Activated CD8-positive, alpha-beta memory T cell treated with anti-CD3 and anti-CD28 coated beads, Interleukin-2, amount 50 U/mL, for 48 hours (primary cell): Measurements from ENCODE around the gene MPP4.
"Not testable (repeated sequence)": the region's sequence is repeated elsewhere in the genome, so short reads cannot be mapped to it uniquely, and the experiment has no call there.

Experiments
- DNase-seq: peaks from one replicate; pipeline ENCODE4 v3.0.0-alpha.2; 2020

The MPP4 gene

GRCh38 chr2:201673546-201673945 lies 24.9 kb downstream of the MPP4 start:
- no peak for DNase-seq

- not testable (repeated sequence) for DNase-seq
Observed at GRCh38 chr2:201671205-201671604, 27.2 kb downstream of the MPP4 start.

DNA sequence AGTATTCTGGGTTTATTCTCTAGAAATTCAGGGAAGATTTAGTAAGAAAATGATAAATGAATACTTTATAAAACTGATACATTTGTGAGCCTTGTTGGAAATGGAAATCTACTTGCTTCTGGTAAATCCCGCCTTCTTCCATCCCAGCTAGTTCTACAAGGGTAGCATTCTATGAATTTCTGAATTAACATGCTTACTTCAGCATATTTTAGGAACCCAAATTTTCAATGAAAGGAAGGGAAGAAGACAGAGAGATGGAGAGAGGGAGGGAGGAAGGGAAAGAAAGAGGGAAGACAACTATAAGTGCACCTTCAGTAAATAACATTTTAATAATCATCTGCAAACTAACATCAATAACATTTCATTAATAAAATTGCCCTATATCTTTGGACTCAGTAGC lies 28.6 kb downstream of the MPP4 start:
- DNase-seq = no peak

DNA sequence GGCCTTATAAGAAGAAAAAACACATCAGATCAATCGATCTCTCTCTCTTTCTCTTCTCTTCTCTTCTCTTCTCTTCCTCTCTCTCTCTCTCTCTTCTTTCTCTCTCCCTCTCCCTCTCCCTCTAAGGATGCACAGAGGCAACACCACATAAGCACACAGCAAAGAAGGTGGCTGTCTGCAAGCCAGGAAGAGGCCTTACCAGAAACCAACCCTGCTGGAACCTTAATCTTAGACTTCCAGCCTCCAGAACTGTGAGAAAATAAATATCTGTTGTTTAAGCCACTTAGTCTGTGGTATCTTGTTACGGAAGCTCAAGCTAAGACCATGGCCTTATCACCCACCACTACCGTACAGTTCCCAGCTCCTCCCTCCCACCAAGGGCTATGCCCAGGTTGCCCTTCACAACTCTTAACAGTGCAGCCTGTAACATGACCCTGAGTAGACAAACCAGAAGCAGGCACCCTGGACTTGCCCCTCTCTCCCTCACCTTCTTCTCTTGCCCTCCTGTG lies 30.0 kb downstream of the MPP4 start:
- DNase-seq = no peak

- DNase-seq = no peak
Observed at GRCh38 chr2:201664334-201664733, 34.1 kb downstream of the MPP4 start.

- no peak for DNase-seq
Observed at GRCh38 chr2:201661366-201661765, 37.1 kb downstream of the MPP4 start.

DNA sequence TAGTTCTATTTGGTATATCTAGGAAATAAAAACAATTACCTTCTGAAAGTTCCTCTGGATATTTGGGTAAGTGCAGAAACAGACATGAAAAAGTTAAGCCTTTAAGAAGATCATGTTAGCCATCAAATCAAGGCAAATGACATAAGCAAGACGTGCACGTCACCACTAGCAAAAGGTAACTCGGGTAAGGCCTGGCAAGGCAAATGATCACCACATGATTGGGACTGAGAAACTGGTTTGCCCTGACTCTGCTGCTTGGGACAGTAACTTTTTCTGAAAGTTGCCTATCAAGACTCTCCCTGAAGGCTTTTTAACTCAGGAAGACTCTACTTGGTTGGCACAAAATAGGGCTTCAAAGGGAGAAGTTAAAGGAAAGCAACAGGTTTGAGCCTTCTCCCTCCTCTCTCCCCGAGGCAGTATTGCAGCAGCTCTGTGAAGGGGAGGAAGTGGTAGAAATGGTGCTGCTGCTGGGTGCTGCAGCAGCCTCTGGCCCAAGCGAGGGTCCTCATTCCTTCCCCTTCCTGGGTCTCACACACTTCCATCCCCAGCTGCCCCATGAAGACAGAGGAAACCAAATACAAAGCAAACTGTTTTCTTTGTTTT lies 38.0 kb downstream of the MPP4 start:
- no peak for DNase-seq

DNA sequence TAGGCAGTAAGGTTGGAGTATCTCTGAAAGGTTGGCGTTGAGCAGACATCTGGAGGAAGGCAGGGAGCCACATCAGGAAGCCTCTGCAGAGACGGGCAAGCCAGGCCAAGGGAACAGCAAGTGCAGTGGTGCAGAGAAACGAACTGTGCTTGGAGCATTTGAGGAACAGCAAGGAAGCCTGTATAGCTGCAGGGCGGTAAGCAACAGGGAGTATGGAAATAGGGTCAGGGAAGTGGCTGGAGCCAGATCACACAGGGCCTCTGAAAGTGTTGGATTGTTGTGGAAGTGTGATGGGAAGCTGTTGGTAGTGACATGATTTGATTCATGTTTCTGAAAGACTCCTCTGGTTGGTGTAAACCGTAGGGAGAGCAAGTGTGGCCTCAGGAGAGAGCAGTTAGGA lies 41.7 kb downstream of the MPP4 start:
- no peak for DNase-seq

DNA sequence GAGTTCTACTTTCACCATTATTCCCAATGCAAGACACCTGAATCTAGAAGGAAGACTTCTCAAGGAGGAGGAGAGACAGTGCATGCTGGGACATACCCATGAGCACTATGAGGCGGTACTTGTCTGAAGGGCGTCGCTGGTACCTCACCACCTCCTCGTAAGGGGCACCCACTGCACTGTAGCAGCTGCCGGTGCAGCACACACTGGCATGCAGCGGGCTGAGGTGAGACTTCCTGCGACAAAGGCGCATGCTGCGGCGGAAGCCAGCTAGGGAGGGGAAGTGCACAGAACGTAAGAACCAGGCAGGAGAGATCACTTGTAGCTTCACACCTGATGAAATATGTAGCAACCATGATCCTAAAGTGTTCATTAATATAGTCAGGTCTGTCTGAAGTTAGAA lies 42.3 kb downstream of the MPP4 start:
- no peak for DNase-seq

DNA sequence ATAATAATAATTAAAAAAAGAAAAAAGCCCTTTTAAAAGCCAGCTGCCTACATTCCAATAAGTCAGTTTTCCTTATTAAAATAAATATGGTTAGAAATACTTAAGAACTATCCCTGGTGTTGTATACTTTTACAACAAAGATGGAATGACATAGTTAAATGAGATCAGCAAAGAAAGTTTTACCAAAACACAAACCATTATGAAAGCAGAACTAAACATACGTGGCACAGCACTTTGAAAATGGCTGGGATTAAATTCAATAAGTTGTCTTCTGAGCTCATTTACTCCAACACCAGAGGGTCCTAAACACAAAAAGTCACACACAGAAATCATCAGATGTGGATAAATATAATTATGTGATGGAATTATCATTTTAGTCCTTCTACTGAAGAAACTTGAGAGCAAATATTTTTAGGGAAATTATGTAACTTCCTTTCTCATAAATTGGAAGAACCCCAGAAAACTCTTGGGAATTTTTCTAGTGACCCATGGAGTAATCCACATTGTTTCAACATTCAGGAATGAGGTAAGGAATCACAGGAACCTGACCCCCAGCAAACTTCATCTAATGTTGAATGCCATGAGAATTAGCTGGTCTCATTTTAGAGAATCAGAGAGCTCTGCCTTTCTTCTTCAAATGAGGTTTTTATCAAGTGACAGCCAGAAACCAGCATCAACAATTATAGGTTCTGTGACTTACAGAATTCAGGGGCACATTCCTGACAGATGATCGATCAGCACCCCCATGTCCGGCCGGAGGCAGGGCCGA lies 43.6 kb downstream of the MPP4 start:
- DNase-seq = no peak

- DNase-seq = no peak
Observed at GRCh38 chr2:201653221-201653620, 45.2 kb downstream of the MPP4 start.

DNA sequence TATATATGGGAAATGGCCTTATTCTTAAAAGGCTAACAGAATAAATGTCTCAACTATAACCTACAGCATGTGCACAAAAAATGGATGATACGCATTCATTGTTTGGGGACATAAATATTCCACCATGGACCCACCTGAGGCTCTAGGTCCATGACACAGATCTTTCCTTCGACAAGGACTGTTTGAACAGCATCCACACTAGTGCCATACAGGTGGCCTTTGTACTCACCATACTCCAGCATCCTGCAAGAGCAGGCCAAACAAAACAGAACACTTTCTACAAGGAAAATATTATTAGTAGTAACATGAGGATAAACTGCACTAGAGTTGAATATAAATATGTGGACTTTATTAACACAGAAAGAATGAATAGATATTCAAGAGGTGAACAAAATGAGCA lies 49.0 kb downstream of the MPP4 start:
- DNase-seq = no peak

DNA sequence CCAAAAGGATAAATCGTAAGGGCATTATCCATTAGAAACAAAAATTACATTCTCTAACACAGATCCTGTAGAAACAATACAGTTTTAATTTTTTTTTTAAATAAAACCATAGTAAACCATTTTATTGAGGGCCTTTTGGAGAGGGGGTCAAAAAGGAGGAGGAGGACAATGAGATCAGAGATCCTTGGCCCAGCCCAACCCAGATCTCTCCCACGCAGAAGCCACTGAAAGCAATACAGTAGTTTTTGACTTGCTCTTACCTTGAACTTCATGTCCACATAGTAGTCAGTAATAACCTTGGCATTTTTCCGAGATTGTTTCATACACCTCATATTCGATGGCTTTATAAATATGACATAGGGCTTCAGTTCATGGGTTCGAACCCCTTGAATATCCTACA lies 51.0 kb downstream of the MPP4 start:
- no peak for DNase-seq

DNA sequence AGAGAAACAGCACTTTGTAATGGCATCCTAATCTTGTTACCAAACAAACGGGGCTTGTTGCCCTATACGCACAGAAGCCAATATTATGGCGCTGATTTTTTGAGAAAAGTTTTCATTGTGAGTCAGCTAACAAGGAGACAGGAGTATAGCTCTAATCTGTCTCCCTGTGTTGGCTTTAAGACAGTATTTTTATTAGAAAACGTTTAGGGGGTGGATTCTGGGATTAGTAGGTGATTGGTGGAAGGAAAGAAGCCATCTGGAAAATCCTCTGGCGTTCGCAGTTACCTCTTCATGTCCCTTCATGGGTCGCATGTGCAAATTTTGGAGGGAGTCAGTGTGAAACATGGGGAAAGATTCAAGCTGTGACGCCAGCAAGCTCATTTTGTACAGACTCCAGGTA lies 54.4 kb downstream of the MPP4 start:
- DNase-seq = no peak

DNA sequence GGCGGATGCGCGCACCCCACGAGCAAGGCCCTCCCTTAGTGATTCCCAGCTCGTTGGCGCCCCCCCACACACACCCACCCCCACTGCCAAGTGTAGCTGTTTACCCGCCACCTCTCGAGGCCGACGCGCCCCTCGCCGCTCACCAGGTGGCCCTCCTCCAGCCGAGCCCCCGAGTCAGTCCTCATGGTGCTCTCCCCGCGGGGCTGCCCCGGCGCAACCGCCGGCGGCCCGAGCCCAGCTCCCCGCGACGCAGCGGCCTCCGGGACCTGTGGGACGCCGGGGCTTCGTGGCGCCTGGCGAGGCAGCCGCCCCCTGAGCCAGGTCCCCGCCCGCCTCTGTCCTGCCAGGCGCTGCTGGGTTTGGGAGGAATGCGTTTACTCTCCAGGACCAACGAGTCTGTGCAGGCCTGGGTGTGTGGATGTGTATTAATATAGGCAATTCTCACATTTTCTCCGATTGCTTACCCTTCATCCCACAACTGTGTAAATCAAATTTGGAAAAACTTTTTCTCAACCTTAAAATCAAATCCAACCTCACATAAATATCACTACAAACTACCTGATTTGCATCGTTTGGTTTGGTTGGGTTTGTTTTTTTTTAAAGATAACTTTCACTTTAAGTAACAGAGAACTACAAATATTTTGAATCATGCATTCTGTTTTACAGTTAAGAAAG lies 55.1 kb downstream of the MPP4 start, which contains the start of gene TMEM237:
TMEM237 (minus strand) TSS at position 288 of the 675 bp plus-strand sequence; CDS start at position 185, 103 bp downstream.
- peak; percentile 75 for DNase-seq

- peak; percentile 95 for DNase-seq
Observed at GRCh38 chr2:201642579-201643215, 55.7 kb downstream of the MPP4 start.

- no peak for DNase-seq
Observed at GRCh38 chr2:201642086-201642578, 56.3 kb downstream of the MPP4 start.

GRCh38 chr2:201639205-201639604 lies 59.2 kb downstream of the MPP4 start:
- DNase-seq = no peak

DNA sequence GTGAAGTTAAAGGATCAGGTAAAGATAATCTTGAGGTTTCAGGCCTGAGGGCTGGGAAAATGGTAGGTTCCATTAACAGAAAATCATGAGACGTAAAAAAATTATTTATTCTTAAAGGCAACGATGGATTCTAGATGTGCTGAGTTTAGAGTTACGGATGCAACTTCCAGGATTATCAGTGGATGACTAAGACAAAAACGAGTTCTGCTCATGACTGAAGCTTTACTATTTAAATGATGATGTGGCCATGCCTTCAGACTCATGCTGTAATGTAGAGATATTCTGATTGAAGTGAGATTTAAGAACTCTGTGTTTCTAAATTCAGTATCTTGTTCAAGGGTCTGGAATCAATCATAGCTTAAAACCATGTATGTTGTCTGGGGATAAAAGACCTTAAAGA lies 60.1 kb downstream of the MPP4 start:
- DNase-seq = no peak

DNA sequence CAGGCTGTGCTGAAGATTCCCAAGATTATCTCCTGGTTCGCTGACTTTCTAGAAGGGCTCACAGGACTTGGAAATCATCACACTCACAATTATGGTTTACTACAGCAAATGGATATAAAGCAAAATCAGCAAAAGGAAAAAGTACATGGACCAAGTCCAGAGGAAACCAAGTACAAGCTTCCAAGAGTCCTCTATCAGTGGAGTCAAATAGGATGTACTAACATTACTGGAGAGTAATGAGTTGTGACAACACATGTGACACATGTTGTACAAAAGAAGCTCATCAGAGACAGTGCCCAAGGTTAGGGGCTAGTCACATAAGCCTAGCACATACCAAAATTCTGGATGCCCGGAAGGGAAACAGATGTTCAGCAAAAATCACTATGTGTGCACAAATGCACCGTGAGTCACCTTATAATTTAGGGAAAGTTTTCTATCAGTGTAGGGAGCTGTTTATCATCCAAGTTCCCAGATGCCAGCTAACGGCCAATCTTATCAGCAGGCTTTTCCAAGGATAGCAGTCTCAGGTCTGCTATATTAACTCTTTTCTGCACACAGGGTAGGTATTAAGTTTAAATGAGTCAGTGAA lies 64.7 kb downstream of the MPP4 start:
- DNase-seq = no peak

GRCh38 chr2:201631041-201631440 lies 67.4 kb downstream of the MPP4 start:
- DNase-seq = no peak

DNA sequence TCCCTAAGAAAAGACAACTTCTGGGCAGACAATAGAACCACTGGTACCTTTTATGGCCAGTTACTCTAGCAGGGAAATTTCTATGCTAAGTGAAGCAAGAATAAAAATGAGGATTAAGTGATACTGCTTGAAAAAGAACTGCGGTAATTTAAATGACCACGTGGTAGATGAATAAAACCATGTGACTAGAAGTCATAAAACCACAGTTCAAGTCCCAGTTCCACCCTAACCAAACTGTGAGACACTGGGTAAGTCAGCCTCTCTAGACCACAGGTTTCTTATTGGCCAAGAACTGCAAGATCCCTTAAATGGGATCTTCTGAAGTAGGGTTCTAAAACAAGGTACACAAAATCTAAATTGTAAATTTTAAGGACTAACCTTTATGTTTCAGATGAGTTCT lies 67.9 kb downstream of the MPP4 start:
- DNase-seq = no peak

- DNase-seq = no peak
Observed at GRCh38 chr2:201628545-201628944, 69.9 kb downstream of the MPP4 start.
